Measurements from ENCODE around the gene IQSEC1.

The IQSEC1 gene

DNA sequence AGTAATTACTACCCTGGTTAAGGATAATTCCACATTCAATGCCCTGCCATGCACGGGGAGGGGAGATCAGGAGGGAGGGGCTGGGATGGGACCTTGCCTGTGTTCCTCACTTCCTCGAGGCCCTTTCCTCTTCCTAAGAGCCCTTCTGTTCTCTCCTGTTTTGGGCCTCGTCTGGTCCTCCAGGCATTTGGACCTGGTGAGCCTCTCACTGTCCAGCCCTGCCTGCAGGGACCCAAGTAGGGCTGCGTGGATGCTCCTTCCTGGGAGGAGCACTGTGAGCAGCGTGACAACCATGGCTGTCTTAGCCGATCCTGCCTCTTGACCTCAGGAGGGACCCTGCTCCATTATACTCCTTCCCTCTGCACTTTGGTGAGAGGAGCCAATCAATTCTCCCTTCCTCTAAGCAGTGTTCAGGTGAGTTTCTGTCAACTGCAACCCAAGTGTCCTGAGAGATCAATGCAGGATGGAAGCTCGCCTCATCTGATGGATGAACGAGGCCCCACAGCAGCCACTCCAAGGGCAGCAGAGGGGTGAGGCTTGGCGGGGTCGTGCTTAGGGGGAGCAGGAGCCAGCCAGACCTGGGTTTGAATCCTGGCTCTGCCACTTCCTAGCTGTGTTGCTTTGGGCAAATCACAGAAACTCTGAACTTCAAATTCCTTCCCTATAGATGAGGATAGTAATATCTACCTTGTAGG is 92.5 kb downstream of the IQSEC1 start:
- peak; percentile 14 for DNase-seq

DNA sequence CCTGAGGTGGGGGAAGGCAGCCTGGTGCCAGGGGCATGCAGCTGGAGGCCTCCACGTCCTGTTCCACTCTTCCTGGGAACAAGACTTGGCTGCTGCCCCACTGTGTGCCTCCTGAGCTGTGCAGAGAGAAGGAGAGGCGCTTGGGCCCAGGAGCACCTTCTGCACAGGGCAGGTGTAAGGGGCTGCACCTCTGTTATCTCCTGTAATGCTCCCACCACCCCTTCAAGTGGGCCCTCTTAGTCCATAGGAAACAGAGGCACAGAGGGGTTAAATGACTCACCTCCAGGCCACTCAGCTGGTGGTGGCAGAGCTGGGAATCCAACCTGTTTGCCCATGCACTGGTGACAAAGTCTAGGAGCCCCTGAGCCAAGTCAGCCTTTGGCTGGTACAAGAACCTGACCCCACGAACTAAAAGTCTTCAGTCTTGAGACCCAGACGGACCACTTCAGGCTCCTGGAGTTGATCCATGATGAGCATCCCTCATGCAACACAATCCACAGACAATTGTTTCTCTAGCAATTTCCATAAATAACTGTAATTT is 93.2 kb downstream of the IQSEC1 start:
- no peak for DNase-seq

DNA sequence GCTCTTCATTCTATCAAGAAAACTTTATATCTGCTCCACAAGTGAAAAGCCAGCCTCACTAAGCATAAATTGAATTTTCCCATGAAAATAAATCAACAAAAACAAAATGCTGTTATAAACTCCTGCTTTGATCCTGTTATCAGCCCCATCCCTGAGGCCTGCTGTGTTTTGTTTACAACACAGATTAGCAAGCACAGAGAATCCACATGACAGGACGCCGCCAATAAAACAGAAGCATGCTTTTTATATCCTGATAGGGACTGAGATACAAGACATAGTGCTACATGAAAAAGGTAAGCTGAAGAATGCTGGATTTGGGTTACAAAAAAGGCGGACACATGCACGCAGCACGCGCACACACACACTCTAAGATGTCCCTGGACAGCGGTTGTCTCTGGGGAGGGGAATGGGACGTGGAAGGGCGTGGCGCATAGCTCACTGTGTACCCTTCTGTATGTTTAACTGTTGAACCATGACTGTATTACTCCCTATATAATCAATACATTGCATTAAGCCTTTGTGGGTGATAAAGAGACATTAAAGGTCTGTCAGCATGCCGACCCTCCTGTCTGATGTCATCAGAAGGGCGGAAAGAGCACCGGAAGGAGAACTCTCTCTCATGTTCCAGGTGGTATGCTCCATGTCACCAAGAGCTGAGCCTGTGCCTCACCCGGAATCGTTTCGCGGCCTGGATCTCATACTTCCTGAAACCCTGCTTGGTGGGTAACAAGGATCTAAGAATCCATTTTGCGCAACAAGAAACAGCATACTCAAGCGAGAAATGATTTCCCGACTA is 93.9 kb downstream of the IQSEC1 start:
- no peak for DNase-seq

DNA sequence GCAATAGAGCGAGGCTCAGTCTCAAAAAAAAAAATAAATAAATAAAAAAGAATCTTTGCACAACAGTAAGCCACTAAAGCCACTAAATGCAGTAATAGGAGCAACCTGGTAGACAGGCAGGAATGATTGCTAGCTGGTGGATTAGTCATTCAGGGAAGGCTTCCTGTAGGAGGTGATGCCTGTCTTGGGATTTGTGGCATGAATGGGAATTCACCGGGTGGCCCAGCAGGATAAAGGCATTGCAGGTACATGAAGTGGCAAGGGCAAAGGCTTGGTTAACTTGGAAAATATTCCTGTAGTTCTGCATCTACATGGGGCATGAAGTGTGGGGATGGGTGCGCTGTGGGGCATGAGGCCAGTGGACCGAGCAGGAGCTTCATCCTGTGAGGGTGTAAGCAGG is 94.5 kb downstream of the IQSEC1 start:
- DNase-seq = no peak

DNA sequence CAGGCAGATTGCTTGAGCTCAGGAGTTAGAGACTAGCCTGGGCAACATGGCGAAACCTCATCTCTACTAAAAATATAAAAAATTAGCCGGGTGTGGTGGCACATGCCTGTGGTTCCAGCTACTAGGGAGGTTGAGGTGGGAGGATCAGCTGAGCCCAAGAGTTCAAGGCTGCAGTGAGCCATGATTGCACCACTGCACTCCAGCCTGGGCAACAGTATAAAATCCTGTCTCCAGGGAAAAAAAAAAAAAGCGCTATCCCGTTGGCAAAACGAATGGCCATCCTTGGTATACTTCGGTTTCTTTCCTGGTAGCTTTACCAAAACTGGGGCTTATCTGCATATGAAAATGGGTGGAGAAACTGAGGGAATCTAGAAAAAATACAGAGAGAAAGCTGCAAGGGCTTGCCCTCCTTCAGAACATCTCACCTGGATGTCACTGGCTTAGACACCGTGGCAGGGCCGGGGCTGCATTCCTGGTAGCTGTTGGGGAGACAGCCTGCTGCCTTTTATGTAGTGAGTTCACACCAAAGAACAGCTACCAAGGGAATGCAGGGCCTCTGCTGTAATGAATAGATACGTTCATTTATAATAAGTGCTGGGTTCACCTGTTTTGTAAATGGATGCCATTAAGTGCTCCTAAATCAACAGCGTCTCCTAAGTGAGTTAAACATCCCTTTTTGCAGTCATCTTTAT is 96.0 kb downstream of the IQSEC1 start:
- DNase-seq = peak; percentile 63

DNA sequence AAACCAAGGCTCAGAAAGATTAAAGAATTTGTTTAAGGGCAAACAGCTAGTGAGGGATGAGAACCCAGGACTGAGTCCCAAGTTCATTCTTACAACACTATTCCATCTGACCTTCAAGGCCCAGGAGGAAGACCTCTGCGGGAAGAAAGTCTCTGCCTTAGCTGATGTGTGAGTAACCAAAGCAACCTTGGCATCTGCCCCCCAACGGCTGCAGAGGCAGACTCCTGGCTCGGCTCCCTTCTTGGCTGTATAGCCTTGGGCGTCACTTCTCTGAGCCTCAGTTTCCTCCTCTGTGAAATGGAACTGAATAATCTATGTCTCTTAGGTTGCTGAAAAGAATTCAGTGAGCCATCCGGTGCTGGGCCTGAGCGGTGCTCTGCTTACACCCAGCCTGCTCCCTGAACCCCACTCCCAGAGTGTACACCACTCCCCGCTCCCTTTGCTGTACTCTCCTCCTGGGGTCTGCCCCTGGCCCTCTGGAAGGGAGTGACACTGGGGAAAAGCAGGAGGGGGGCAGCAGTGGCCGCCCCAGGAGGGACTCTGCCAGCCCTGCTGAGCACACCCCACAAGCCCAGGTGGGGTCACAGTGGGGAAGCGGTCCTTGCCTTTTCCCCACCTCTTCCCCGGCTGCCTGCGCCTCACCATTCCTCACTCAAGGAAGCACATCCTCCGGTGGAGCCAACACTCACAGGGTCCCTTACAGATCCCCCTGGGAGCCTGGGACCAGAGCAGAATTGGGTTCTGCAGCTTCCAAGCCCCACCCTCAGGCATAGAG is 97.3 kb downstream of the IQSEC1 start:
- DNase-seq = no peak

DNA sequence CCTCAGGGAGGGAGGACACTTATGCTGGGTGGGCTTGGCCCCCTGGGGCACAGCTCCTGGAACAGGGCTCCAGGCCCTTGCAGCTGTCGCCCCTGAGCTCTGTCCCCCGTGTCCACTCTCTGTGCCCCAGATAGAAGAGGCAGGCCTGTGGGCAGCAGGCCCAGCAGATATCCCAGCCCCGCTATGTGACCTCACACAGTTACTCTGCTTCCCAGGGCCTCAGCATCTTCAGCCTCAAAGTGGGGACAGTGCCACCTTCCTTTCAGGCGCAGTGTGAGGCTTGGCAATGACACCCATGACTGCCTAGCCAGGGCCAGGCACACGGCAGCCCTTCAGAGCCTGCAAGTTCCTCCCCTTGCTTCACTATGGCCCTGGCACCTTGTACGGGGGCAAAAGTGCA is 98.4 kb downstream of the IQSEC1 start:
- DNase-seq = no peak

DNA sequence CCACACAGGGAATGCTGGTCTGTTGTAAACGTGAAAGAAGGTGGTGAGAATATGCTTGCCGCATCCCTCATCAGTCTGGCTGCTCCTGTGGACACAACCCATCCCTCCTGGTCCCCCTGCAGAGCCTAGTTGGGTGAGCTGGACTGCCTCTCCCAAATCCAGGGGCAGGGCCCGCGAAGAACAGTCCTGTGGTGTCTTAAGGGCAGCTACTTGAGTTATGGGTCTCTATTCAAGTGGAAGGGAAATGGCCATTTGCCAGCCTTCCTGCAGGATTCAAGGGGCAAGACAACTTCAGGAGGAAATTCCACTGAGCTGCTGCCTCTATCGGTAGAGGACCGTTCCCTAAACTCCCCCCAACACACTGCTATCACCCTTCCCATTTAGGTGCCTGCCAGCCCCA is 98.9 kb downstream of the IQSEC1 start:
- DNase-seq = no peak

DNA sequence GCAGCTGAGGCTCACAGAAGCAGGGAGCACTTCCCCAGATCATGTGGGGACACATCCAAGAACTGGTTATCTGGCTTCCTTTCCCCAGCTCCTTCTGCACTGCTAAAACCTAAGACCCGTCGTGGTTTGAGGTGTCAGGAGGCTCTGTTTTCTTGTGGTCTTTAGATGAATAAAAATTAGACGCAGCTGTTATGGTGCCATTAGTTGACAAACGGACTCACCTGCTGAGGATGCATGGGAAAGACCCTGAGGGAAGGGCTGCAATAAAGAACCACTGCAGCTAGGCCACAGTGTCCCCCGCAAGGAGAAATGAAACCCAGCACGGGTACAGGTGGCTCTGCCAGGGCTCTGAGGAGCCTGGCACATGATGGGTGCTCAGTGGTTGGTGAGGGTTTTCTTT is 99.4 kb downstream of the IQSEC1 start:
- no peak for DNase-seq

DNA sequence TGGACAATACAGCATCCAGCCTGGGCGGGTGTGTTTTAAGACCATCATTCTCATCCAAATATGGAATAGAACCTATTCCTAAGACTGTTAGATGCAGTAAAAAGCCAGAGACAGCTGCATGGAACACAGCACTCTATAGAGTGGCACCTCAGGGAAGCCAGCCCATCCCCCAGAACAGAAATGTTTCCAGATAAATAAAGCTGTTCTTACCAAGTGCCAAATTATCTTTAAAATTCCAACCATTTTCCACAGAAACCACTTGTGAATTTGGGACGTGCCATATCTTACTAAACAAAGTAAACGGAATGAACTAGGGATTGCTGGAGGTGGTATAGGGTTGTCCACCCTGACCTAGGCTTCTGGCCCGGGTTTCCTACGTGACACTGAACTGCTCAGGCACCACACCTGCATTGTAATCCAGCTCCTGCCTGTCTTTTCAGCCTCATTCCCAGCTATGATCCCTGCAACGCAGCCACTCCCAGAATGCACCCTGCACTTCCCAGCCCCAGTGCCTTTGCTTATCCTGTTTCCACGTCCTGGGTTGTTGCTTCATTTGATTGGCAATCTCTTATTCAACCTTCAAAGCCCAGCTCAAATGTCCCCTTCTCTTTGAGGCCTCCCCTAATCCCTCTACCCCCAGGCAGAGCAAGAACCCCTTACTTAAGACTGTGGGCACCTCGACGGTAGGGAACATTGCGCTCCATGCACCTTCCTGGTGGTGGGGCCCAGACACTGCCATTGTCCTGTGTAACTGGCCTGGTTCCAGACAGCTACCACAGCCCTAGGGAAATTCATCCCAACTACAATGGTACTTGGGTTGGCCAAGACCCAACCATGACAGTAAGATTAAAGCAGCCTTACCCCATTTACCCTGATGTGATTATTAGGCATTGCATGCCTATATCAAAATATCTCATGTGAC is 100.2 kb downstream of the IQSEC1 start:
- no peak for DNase-seq

DNA sequence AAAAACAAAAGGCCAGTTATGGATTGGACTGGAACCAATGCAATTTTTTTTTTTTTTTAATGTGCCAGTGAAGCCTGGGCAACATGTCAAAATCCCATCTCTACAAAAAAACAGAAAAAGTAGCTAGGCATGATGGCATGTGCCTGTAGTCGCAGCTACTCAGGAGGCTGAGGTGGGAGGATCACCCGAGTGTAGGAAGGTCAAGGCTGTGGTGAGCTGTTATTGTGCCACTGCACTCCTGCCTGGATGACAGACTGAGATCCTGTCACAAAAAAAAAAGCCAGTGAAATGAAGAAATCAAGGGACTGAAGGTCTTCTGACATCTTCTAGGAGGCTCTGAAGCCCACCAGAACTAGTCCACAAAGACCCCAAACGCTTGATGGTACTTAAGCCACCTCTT is 101.2 kb downstream of the IQSEC1 start:
- DNase-seq = no peak

DNA sequence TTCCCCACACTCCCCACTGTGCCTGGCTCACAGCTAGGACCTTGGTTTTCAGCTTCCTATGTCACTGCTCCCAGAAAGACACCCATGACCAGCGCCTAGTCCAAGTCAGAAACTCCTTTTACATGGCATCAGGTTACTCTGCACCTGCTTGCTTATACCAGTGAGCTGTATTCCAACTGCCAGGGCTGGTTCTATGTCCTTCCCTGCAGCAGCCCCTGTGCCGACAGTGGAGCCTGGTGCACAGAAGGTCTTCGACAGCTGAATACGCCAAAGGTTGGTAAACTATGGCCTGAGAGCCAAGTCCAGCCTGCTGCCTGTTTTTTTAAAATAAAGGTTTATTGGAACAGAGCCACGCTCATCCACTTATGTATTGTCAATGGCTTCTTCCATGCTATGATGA is 102.5 kb downstream of the IQSEC1 start:
- peak; percentile 45 for DNase-seq

DNA sequence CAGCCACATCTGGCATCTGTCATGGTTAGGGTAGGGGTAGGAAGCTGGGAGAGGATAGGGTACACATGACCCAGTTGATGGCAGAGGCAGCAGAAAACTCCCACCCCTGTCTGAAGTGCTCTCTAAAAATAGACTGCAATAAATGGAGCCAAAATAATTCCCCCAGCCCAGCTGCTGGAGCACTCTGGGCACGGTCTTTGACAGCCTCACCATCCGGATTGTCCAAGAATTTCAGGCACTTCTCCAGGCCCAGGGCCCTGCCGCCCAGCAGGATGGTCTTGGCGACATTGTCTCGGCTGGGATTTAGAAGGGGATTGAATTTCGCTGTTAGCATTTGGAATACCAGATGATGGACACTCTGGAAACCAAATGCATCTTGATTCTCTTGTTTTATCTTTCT is 103.7 kb downstream of the IQSEC1 start:
- DNase-seq = peak; percentile 4

DNA sequence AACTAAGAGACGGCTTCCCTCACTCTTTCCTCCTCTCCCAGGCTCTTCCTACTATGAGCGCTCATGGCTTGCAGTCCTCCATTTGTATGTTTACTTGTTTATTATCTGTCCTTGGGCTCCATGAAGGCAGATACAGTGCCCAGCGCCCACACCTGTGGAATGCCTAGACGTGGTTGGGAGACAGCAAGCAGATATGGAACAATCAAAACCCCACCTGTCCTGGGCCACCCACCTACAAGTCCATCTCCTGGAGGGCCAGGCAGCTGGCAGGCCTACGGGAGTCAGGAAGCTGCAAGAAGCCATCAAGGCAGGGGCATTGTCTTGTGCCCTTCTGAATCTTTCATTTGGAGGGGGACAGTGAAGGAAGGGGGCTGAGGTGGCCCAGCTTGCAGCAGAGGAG is 104.7 kb downstream of the IQSEC1 start:
- DNase-seq = no peak

DNA sequence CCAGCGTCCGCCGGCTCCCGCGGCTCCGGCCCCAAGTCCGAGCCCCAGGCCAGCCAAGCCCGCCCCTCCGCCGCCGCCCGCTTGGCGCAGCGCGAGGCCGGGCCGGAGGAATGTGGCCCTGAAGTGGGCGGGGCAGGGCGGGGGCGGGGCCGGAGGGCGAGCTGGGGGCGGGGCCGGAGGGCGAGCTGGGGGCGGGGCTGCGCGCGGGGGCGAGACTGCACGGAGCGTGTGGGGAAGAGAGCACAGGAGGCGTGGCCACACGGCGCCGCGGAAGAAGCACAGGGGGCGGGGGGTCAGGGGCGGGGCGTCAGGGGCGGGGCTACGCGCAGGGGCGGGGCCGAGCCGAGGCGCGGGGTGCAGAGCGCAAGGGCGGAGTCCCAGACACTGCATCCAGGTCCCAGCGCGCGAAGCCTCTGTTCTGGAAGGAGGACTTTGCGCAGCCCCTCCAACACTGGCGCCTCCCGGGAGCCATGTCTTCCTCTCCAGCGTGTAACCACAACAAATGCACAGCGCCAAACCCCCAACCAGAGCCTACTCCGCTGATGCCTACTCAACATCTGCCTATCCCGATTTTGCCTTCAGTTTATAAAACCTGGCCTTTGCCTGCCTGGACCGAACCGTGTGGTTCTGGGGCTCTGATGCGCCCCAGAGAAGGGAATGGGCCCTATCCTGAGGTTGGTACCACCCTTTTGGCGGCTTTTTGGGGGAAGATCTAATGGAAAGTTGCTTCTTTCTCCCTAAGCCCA is 105.5 kb downstream of the IQSEC1 start:
- DNase-seq = peak; percentile 81

DNA sequence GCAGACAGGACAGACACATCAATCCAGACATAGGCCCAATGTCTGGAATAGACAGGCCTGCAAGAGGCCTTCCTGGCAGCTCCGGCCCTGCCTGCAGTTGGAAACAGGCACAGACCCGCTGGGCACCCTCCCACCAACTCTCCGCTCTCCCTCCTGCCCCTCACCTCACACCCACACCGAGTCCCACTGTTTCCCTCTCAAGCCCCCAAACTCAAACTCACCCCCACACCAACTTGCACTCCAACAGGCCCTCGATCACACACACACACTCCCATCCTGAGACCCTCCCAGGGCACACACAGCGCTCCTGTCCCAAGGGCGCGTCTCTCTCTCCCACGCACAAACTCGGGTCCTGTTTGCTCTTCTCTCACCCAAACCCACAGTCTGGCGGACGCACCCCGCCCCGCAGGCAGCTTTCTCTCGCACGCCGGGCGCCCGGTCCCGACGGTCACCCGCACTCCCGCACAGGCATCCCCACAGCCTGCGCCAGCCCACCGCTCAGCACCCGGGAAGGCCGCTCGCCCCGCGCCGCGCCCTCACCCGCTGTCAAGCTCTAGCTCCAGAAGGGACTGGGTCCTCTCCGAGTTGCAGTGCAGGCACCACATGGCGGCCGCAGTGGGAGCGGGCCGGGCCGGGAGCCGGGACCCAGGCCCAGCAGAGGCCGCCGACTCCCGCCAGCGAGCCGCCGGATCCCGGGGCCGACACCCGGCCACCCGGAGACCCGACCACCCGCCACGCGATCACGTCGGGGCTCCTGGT is 106.2 kb downstream of the IQSEC1 start:
- no peak for DNase-seq

DNA sequence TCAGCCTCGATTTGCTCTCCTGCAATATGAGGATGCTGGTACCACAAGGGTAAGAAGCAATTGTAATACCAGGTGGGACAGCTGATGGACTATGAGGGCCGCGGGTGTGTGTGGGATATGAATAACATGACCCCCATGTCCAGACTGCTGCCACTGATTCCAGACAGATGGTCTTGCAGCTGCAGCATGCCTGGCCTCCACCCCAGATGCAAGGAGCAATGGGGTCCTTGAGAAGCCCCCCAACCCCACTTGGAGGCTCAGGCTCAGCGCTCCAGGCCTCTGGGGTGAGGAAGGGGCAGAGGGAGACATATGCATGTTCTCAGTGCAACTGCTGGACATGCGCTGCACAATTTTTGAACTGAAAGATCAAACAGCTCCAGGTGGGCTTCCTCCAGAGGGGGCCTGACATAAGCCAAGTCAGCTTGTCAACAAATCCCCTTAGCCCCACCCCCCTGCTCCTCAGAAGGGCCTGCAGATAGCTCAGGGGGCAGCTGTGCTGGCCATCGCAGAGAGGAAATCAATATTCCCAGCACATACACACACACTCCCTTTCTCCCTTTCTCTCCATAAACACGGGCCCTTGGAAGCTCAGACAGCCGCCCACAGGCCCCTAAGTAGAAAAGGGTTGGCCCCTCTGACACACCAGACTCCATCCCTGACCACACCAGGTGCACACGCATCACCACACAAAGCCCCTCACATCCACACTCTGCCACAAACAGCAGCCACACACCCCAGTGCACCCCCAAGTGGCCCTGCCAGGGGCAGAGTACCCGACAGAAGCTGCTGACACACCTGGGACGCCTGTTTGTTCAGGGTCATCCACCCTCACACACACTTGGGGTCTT is 107.0 kb downstream of the IQSEC1 start:
- no peak for DNase-seq

DNA sequence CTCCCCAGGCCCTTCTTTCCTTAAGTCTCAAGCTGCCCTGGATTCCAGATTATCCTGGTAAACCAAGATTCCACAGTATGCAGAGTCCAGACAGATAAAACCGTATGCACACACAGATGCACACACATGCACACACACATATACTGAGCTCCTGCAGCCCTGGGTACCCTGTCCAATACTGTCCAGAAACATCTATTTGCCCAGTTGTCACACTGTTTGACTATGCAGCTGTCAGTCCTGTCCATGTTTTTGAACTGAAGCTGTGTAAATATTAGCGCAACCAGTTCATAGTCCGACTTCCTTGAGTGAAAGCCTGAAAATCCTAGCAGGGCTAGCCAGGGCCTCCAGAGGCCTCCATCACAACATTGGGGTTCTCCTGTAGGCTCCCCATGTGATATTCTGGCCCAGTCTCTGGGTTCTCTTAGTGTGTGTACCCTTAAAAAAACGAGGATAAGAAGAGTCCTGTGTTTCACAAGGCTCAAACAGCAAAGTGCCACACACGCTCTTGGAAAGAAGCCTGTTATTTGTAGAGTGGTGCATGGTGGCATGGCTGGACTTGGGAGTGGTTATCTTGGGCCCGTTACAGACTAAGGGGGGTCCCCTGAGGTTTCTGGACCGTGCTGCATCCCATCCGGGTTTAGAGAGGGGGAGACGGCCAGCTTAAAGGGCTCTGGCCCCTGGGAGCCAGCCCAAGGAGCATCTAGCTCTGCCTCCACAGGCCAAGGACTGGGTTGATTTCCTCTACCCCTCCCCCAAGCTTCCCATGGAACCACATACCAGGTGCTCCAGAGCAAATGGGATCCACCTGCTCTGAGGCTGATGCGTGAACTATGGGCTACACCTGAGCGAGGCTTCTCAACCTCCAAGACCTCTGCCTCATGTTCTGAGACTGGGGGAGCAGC is 108.3 kb downstream of the IQSEC1 start:
- peak; percentile 58 for DNase-seq

All from NCI-H69 (cell line).